GM19372 (cell line): ENCODE measurements around the gene SLC29A3.
"Not testable (repeated sequence)": the region's sequence is repeated elsewhere in the genome, so short reads cannot be mapped to it uniquely, and the experiment has no call there.

Experiments
- ATAC-seq: cut with Tn5 transposase; IDR thresholded peaks from one replicate; pipeline ENCODE4 v1.9.1; 2021; ENCODE audit warnings: mild to moderate bottlenecking, low read depth, moderate library complexity; ENCODE audit not compliant: unreplicated experiment

SLC29A3 gene

DNA sequence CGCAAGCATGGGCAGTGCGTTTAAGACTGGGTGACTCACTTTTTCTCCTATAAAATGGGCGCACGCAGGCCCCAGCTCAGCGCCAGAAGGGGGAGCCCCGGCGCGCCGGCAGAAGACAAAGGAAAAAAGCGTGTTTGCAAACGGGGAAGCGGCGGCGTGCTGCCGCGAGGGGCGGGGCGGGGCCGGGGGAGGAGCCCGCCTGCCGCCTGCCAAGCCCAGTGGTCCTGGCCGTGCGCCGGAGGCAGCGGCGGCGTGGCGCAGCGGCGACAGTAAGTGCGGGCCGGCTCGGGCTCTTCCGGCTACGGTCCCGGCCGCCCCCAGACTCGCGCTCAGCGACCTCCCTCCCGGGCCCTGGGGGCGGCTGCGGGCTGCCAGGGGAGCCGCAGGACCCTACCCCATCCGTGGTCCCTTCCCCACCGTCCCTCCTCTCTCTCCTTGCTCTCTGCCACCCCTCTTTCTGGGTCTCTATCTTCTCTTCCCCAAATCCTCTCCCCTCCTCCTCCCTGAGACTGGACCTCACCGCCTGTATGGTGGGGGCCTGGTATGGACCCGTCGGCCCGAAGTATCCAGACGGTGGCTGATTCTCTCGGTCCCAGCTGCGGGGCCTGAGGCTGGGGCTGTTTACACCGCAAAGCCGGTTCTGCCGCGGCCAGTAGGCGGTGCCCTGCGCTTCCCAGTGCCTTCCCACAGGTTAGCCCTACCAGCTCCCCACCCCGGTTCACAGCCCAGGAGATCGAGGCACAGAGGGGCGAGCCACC lies at the start of gene SLC29A3:
TSS of gene SLC29A3 (plus strand) at position 218 of the 758 bp plus-strand sequence. CDS start at position 269, 51 bp downstream.
- peak; percentile 82 for ATAC-seq

DNA sequence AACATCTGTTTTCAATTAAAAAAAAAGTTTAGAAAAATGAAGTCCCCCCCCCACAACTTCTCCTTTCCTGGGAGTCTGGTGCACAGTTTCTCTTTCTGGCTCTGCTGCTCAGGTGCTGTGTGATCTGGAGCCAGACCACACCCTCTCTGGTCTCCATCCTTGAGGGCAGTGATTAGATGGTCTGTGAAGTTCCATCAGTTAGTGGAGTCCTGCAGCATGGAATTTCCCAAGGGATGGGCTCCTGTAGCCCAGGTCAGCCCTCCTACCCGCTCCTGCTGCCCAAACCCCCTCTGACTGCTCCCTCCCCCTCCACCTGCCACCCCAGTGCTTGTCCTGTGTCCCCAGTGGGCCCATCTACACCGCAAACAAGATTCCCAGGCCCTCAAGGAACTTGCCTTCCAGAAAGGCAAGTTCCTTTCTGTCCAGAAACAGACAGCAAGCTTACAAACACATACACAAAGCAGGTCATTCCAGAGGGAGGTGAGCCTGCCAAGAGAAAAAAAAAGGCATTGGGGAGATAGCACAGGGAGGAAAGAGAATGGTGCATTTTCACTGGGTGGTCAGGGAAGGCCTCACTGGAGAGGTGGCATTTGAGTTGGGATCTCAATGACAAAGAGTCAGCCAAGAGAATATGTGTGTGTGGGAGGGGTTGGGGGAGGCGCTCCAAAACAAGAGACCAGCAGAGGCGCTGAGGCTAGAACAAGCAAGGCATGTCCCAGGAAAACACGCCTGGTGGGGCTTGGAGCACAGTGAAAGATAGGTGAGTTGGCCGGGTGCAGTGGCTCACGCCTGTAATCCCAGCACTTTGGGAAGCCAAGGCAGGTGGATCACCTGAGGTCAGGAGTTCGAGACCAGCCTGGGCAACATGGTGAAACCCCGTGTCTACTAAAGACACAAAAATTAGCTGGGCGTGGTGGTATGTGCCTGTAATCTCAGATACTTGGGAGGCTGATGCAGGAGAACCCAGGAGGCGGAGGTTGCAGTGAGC lies 49.5 kb upstream of the SLC29A3 start:
- ATAC-seq = no peak

DNA sequence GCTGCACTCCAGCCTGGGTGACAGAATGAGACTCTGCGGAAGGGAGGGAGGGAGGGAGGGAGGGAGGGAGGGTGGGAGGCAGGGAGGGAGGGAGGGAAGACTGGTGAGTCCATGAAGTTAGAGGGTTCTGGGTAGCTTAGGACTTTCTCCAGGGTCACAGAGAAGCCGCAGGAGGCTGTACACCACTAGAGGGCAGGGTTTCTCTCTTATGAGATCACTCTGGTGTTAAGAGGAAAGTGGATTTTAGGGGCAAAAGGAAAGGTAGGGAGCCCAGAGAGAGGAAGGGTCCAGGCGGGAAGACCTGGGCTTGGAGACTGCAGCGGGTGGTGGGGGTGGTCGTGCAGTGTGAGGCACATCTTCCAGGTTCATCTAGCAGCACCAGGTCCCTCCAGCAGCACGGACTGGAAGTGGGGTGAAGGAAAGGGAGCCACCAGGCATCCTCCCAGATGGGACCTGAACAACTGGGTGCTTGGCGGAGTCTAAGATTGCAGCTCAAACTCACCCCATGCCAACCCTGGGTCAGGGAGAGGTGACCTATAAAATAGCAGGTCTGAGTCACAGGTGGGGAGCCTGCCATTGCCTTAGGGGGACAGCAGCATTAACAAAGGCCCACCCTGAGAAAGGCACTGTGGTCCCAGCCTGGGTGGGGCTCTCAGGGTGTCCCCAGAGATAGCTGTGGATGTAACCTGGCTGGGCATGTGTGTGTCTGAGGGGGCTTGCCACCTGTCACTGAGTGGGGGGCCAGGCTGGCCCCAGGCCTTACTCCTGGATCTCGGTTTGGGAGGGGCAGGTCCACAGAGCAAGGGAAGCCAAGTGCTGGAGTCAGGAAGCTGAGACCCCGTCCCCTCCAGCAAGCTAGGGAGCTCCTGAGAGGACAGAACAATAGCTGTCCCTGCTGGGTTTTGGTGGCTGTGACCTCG lies 48.5 kb upstream of the SLC29A3 start:
- no peak for ATAC-seq

DNA sequence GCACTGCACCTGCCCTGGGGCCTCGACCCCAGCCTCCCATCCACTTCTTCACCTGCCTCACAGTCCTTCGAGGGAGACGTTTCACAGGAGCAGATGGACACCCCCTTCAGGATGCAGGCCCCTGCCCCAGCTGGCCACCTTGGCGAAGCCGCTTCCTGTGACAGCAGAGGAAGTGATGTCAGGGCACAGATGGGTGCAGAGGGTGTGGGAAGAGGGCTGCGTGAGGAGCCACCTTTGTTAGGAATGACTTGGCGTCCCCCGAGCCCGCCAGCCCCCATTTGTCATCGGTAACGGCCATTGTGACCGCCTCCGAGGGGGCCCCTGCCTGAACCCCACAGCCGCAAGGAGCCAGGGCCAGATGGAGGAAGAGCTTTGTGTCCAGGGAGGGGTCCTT lies 47.4 kb upstream of the SLC29A3 start:
- no peak for ATAC-seq

DNA sequence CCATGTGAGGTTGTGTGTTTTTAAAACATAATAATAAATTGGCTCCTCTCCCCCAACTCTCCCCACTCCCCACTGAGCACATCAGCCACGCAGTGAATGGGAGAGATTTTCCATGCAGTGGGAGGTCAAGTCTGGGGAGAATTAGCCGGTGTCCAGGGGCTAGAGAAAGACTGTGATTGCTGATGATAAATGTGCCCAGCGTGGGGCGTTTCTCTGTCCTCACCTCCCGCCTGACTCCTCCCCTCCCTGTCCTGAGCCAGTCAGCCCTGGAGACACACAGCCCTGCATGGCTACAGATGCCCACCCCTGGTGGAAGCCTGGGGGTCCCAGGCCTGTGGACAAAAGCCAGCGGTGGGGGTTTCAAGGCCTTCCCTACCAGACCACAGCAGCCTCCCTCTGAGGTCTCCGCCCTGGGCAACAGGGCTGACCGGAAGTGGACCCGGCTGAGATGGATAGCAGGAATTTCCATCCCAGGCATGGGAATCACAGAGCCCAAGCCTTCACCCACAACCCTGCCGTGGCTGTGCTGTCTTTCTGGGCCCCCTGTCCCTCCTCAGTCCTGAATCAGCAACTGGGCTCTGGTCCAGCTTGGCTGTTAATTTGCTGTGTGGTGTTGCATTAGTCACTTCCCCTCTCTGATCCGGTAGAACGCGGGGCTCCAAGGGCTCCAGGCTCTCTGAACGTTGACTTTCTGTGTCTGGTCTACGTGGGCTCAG lies 46.8 kb upstream of the SLC29A3 start:
- no peak for ATAC-seq

DNA sequence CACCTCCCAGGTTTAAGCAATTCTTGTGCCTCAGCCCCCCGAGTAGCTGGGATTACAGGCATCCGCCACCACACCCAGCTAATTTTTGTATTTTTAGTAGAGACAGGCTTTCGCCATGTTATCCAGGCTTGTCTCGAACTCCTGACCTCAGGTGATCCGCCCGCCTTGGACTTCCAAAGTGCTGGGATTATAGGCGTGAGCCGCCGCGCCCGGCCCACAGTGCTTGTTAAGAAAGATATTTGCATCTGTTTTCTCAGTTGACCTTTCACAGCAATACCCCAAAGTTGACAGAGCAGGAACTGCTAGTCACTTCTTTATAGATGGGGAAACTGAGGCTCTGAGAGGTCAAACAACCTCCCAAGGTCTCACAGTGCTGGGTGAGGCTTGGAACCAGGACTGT lies 46.1 kb upstream of the SLC29A3 start:
- not testable (repeated sequence) for ATAC-seq

DNA sequence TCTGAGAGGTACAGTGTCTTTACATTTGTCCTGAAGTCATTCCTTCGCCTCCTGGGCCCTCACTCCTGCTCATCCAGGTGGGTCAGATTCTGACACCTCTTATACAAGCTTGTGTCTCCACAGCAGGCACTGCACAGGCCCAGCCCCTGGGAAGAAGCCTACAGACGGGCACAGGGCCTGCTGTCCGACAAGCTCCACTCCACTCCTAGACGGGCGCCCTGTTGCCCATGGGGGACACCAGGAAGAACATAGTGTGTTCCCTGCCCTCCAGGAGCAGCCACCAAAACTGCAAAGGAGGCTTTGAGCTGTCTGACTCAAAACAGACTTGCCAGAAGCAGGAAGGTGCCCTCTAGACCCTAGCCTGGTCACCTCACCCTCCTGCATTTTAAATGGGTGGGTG lies 45.6 kb upstream of the SLC29A3 start:
- no peak for ATAC-seq

DNA sequence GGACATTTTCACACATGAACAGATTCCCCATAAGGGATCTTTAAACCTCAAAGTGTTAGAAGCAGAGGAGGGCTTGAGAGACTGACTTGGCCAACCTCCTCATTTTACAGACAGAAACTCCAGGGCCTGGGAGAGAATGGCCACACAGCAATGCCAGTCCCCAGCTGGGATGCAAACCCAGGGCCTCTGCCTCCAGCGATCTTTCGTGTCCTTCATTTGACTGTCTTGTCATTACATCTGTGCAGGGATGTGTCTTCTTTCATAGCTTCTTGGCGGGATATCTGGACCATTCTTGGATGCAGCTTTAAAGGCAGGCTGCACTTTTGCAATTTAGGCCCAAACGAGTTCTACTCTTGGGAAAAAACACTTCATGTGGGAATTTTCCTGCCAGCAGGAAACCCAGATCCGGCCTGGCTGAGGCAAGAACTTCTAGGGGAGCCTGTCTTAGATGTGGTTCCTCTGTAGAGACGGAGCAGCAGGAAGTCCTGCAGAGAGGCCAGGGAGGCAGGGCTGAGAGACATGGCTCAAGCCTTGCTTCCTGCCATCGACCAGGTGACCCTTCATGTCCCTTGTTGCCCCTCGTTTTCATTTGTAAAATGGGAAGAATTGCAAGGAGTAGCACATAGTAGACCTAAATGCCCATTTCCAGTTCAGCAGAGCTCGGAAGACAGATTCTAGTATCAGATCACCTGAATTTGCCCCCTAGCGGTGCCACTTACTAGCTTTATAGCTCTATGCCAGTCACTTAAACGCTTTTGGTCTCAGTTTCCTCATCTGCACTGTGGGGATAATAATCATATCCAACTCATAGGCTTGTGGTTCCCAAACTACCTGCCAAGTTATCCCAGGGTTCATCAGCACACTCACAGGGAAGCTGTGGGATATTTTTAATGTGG lies 43.9 kb upstream of the SLC29A3 start:
- ATAC-seq = no peak

DNA sequence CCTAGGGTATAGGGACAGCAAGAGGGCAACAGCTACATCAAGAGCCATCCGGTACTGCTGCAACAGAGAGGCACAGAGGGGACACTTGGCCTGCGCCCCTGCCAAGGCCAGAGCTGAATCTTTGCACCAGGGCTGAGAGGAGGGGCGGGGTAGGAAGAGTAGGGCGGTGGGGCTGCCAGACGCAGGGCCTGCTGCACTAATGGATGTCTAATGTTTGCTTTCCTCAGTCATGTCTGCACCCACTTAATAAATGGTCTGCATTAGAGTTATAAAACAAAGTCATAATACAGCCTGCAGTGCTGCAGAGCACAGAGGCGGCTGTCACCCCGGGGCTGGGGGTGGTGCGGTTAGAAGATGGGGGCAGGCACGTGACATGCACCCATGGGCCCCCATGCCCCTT lies 42.2 kb upstream of the SLC29A3 start:
- no peak for ATAC-seq

DNA sequence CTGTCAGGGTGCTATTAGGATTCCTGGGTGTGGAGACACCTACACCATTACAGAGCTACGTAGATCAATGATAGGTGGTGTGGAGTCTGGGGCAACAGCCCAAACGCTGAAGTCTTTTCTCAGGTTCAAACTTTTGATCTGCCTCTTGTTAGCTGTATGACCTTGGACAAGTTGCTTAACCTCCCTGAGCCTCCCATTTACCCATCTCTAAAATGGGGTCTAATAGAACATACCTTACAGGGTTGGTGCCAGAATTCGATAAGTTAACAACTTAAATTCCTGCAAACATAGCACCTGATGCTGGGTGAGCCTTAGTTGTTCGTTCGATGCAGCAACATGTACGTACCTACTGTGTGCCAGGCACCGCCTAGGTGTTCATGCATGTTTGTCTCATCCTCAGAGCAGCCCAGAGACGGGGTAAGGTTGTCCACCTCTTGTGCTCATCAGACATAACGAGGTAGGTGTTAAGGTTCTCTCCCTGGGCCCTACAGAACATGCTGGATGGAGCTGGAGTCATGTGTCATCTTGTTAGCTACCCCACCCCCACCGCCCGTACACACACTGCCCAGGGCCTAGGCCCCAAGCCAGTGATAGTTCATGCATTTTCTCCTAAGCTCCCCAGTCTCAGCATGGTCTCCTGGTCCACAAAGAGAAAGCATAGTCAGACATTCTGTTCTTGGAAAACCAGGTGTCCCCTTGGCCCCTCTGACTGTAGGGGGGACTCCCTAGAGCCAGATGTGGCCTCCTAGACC lies 41.0 kb upstream of the SLC29A3 start:
- no peak for ATAC-seq

DNA sequence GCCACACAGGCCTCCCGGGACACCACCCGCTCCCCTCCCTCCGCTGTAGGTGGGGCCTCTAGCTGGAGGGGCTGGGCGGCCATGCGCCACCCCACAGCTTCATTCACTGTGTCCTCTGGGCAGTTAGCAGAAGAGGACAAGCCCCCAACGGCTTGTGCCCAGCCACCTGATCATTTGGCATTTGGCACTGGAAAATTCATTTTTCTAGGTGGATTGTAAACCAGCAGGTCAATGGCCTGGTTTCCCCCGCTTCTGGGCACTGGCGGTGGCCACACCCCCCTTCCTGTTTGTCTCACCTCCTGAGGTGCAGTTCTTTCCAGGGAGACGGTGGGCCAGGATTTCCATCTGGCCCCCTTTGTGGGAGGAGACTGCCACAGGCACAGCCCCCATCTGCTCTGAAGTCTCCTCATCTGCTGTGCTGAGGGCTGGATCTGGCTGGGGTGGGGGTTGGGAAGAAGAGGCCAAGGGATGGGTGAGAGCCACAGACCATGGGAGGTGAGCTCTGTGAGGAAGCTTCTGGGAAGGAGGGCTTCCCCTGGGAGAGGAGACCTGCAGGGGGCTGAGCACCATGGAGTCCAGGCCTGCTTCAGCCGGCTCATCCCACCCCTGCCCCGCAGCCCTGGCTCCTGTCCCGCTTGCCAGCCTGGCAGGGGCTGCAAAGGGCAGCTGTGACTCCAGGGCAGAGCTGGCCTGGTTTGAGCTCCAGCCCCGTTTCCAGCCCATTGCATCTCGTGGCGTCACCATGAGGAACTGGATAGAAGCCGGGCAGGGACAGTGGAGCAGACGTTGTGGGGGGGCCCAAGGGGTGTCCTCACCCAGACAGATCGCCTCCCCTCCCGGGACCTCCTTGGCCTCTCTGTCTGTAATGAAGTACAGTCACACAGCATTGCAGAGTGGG lies 40.1 kb upstream of the SLC29A3 start:
- ATAC-seq = no peak

DNA sequence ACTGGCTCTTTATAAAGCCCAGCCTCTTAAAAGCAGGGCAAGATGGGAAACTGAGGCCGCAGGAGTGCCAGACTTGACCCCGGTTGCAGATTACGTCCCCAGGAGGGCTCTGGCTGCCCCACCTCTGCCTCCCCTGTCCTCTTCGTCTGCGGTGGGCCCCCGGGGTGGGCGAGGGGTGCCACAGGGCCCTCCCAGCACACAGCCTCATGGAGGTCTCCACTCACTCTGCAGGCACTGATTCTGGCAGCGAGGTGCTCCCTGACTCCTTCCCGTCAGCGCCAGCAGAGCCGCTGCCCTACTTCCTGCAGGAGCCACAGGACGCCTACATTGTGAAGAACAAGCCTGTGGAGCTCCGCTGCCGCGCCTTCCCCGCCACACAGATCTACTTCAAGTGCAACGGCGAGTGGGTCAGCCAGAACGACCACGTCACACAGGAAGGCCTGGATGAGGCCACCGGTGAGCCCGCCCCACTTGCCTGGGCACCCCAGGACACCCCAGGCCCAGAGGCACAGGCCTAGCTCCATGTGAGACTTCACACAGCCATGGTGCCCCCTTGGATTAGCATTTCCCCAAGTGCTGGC lies 39.4 kb upstream of the SLC29A3 start:
- no peak for ATAC-seq

DNA sequence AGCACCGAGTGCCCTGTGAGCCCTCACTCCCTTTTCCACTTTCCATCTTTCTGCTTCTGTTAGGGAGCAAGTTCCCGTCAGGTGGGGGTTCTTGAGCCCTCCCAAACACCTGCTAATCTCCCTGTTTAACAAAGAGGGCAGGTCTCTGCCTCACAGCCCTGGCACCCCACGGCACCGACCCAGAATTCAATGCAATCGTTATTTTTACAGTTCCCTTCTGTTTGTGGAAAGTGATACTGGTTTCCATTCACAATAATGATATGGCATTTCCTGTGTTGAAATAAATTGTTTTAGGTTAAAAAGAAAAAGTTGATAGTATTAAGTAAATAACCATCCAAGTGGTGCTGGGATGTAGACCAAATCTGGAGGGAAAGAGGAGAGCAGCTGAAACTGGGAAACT lies 38.8 kb upstream of the SLC29A3 start:
- no peak for ATAC-seq

DNA sequence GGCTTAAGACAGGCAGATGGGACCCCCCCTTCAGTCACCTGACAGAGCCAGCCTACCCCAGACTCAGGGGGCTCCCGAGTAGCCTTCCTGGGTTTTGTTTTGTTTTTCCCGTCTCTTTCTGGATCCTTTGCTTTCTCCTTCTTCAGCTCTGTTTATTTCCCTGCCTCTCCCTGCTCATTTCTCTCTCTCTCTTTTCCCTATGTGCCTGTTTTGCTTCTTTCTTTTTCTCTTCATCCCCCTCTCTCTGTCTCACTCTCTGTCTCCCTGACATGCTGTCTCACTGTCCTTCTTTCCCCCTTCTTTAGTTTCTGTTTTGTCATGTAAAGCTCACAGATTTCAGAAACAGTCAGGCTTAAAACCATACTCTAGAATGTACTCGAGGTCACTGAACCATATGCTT lies 38.2 kb upstream of the SLC29A3 start:
- ATAC-seq = no peak

DNA sequence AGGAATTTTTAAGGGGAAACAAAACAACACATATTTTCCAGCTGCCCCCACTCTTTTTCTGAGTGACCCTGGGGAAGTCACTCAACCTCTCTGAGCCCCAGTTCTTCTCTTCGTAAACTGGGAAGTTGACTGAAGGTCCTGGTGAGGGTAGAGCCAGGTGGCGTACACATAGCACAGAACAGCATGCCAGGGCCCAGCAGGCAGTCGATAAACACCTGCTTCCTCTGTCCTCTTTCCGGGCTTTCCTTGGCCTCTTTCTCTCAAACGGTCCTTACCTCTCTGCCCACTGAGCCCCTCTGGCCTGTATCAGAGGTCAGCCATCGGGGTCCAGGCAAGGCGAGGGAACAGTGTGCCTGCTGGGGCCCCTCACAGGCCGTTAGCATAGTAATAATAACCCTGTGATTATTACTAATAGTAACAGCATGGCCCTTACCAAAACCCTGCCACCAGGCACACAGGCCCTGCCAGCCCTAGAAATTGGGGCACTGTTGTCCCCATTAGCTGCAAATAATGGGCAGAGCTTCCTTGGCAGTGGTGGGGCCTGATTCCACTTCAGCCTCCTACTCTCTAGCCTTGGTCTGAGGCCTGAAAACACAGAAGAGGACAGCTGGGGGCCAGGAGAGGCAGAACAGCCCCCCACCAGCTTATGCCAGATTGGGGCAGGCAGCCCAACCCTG lies 37.3 kb upstream of the SLC29A3 start:
- ATAC-seq = no peak

DNA sequence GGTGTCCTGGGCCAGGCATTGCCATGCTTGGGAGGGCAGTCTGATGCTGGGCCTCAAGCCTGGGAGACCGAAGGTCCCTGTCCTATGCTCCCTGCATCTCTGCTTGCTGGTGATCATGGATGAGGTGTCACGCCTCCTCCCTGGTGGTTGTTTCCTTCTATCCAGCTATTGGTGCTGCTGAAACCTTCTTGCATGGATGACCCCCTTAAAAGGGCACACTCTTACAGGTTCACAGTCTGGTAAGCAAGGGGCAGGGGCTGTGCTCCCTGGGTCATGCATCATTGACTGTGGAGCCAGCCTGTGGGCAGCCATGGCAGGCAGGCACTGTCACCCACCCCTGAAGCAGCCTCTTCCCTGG lies 36.8 kb upstream of the SLC29A3 start:
- ATAC-seq = no peak
